ENCODE results near the gene P2RX6.

- no peak for TF ChIP-seq CTCF (conservative IDR thresholded peaks at IDR 0.05 in 1 of 2, IDR thresholded peaks at IDR 0.05 in 1 of 2; ENCODE audit: extremely low read depth in 1 of 2, insufficient read depth in 1 of 2, low read depth in 1 of 2, low read length in 2 of 2)
- TF ChIP-seq EZH2 (IDR thresholded peaks at IDR 0.05; ENCODE audit: borderline replicate concordance, low read length), result no peak
Measured at GRCh38 chr22:21055880-21056319, 40.9 kb downstream of the P2RX6 start.

Data from mammary epithelial cell (primary cell).